ENCODE results near the gene PRKCE. TPM values are rescaled to one million over a fixed set of nuclear protein-coding genes. Genes with fewer than 3 reads are reported as not detected.

The PRKCE gene
- total RNA-seq, 1 experiment from 2014 or later, result 1.3 TPM

DNA sequence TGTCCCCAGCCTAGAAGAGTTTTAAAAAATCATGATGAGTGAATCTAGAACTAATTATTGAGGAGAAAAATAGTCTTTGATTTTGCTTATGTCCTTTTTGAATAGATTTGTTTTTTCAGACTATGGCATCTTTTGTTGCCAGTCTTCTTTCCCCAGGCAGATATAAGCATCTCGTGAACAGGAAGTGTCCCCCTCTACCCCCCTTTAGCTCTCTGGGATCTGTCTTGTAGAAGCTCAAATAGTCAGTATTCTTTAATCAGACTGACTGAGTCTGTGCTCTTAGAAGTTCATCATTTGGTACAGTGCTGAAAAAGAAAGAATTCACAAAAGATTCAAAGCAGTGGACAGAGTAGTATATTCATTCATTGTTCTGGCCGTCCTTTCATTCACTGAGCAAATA lies 10.4 kb downstream of the PRKCE start:
- no peak overlapping the region for H3K23ac ChIP-seq (ENCODE audit: insufficient read length, low read depth, low read length)

More for the DNA sequence above, 10.4 kb downstream of the PRKCE start:
- TF ChIP-seq, protein P1, sequence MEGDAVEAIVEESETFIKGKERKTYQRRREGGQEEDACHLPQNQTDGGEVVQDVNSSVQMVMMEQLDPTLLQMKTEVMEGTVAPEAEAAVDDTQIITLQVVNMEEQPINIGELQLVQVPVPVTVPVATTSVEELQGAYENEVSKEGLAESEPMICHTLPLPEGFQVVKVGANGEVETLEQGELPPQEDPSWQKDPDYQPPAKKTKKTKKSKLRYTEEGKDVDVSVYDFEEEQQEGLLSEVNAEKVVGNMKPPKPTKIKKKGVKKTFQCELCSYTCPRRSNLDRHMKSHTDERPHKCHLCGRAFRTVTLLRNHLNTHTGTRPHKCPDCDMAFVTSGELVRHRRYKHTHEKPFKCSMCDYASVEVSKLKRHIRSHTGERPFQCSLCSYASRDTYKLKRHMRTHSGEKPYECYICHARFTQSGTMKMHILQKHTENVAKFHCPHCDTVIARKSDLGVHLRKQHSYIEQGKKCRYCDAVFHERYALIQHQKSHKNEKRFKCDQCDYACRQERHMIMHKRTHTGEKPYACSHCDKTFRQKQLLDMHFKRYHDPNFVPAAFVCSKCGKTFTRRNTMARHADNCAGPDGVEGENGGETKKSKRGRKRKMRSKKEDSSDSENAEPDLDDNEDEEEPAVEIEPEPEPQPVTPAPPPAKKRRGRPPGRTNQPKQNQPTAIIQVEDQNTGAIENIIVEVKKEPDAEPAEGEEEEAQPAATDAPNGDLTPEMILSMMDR (conservative IDR thresholded peaks at IDR 0.05), result no peak
- H4K20me1 ChIP-seq (ENCODE audit: control insufficient read depth, insufficient read depth, insufficient read length), result no peaks in the 10 kb centered on the region
- no peak overlapping the region for H3K4ac ChIP-seq (ENCODE audit: low read depth, low read length)
- Mint-ChIP-seq H3K9me3 (no peaks in the 10 kb centered on the region), H3K27me3 (ENCODE audit: low read depth) (peaks cover 12% of the 10 kb centered on the region; the same call in 1 of the 2 replicates), H3K27ac (no peak overlapping the region), H3K4me3 (no peak overlapping the region), H3K4me1 (peaks cover 3 to 13% of the 10 kb centered on the region in 2 experiments; a peak in 3 of 4 replicates), H3K36me3 (ENCODE audit: insufficient read depth in 1 of 3, low read depth in 3 of 3) (no peaks in the 10 kb centered on the region)
- H2AK5ac ChIP-seq (ENCODE audit: insufficient read length, low read length), result no peak overlapping the region
- WGBS (ENCODE audit: extremely low coverage, insufficient read length, low lambda C conversion rate), result no CpG with 5 or more reads among the region's 2 CpGs
- no peaks in the 10 kb centered on the region for H3K27me3 ChIP-seq (ENCODE audit: insufficient read depth, low read length)
- no peak overlapping the region for H2BK5ac ChIP-seq (ENCODE audit: insufficient read length, low read length)
- no peak for DNase-seq
- no peak overlapping the region for H3T11ph ChIP-seq (ENCODE audit: low read length)
- H2BK20ac ChIP-seq (ENCODE audit: low read depth, low read length, poor library complexity, severe bottlenecking), result no peak overlapping the region
- no peaks in the 10 kb centered on the region for H3K9me3 ChIP-seq (ENCODE audit: control insufficient read depth, low read depth, low read length)
- no peaks in the 10 kb centered on the region for H3K79me2 ChIP-seq (ENCODE audit: insufficient read depth, low read length)
- H3K4me2 ChIP-seq (ENCODE audit: insufficient read depth, insufficient read length, low read length), result no peak overlapping the region
- H2BK15ac ChIP-seq (ENCODE audit: low read depth, low read length), result no peak overlapping the region
- H3K4me1 ChIP-seq (ENCODE audit: insufficient read depth, low read length), result peaks cover 4% of the 10 kb centered on the region; the same call in 1 of the 2 replicates
- no peak overlapping the region for H2AFZ ChIP-seq (ENCODE audit: low read length)
- H3K14ac ChIP-seq (ENCODE audit: insufficient read depth, low read length), result no peak overlapping the region
- H2BK12ac ChIP-seq (ENCODE audit: insufficient read length, low read depth, low read length), result no peak overlapping the region
- no peak overlapping the region for H3K18ac ChIP-seq (ENCODE audit: insufficient read length, low read depth, low read length)
- no peak overlapping the region for H3K27ac ChIP-seq (ENCODE audit: insufficient read length, low read depth, low read length)
- no peak overlapping the region for H2BK120ac ChIP-seq (ENCODE audit: low read depth, low read length, poor library complexity, severe bottlenecking)
- H3K79me1 ChIP-seq (ENCODE audit: insufficient read depth, low read depth, low read length, poor library complexity, severe bottlenecking), result no peaks in the 10 kb centered on the region
- H4K5ac ChIP-seq (ENCODE audit: insufficient read length, low read depth, low read length), result no peak overlapping the region
- H3K56ac ChIP-seq (ENCODE audit: insufficient read length, low read depth, low read length), result no peak overlapping the region
- no peaks in the 10 kb centered on the region for H3K23me2 ChIP-seq (ENCODE audit: insufficient read length, low read depth, low read length, poor library complexity, severe bottlenecking)
- H4K91ac ChIP-seq (ENCODE audit: insufficient read length, low read depth, low read length), result no peak overlapping the region
- H4K8ac ChIP-seq (replicated peaks; ENCODE audit: insufficient read length, low read depth, low read length), result no peak overlapping the region
- no peak overlapping the region for H3K9ac ChIP-seq (ENCODE audit: extremely low read depth, insufficient read length, low read length)
